PC-9 (cell line): ENCODE measurements around the gene ARHGAP32. TPM values are rescaled to one million over a fixed set of nuclear protein-coding genes. Genes with fewer than 3 reads are reported as not detected.

ENCODE experiments used
- BruUV-seq: library from RNA; stranded (reverse); fragments of 400-500 nt; replicated peaks from 2 replicates; lab custom pipeline; 2021; lab: Mats Ljungman, UMichigan
- CTCF ChIA-PET: fragments of 300-600 bp; sonication (Branson Sonifier 250); formaldehyde crosslinking; loops from one replicate; lab custom pipeline; 2022; ENCODE audit warnings: antibody characterized with exemption; lab: Charles Lee
- POLR2A ChIA-PET: fragments of 300-600 bp; sonication (Branson Sonifier 250); formaldehyde crosslinking; loops from one replicate; lab custom pipeline; 2022; ENCODE audit warnings: antibody characterized with exemption; ENCODE audit not compliant: unreplicated experiment; lab: Charles Lee
- DNase-seq, 2 experiments: peaks; one replicate each; pipeline versions ENCODE4 v3.0.0 to v3.0.0-alpha.2; 2015 to 2022; ENCODE audit warnings: mixed read lengths in 1 of 2
- H2AFZ ChIP-seq: fragments of 200-600 bp; sonication (generic); 2 replicates; pipeline ENCODE4 v1.8.1; 2017; ENCODE audit warnings: antibody characterized with exemption
- H3F3A ChIP-seq: fragments of 200-600 bp; sonication (generic); 2 replicates; pipeline ENCODE4 v1.8.1; 2017; ENCODE audit warnings: antibody characterized with exemption, mild to moderate bottlenecking, low read depth; ENCODE audit not compliant: insufficient read depth
- H3K27ac ChIP-seq: fragments of 200-600 bp; sonication (generic); 2 replicates; pipeline ENCODE4 v1.6.1; 2016; ENCODE audit warnings: mixed run types
- H3K27me3 ChIP-seq: fragments of 200-600 bp; sonication (generic); 2 replicates; pipeline ENCODE4 v1.6.1; 2016; ENCODE audit warnings: low read depth, mixed run types; ENCODE audit not compliant: insufficient read depth
- H3K36me3 ChIP-seq: fragments of 200-600 bp; sonication (generic); 2 replicates; pipeline ENCODE4 v1.6.1; 2016; ENCODE audit warnings: low read depth, mixed run types
- H3K4me1 ChIP-seq: fragments of 200-600 bp; sonication (generic); replicated peaks from 2 replicates; pipeline ENCODE4 v1.6.1; 2016; ENCODE audit warnings: mixed run types; ENCODE audit not compliant: insufficient read depth
- H3K4me2 ChIP-seq: fragments of 200-600 bp; sonication (generic); 2 replicates; pipeline ENCODE4 v1.6.1; 2017; ENCODE audit warnings: mixed run types
- H3K4me3 ChIP-seq: fragments of 200-600 bp; sonication (generic); 2 replicates; pipeline ENCODE4 v1.6.1; 2016; ENCODE audit warnings: mixed run types
- H3K79me2 ChIP-seq: fragments of 200-600 bp; sonication (generic); 2 replicates; pipeline ENCODE4 v1.6.1; 2017; ENCODE audit warnings: low read depth, mixed run types
- H3K9me2 ChIP-seq: fragments of 200-600 bp; sonication (generic); 2 replicates; pipeline ENCODE4 v1.8.1; 2017; ENCODE audit warnings: mild to moderate bottlenecking; ENCODE audit not compliant: insufficient read depth
- H3K9me3 ChIP-seq: fragments of 200-600 bp; sonication (generic); 2 replicates; pipeline ENCODE4 v1.8.1; 2016; ENCODE audit warnings: low read depth; ENCODE audit not compliant: insufficient read depth
- H4K20me1 ChIP-seq: fragments of 200-600 bp; sonication (generic); 2 replicates; pipeline ENCODE4 v1.8.1; 2017; ENCODE audit not compliant: insufficient read depth
- EZH2 ChIP-seq: fragments of 200-600 bp; sonication (generic); IDR thresholded peaks from 2 replicates; pipeline ENCODE4 v1.8.0; 2017; ENCODE audit warnings: antibody characterized with exemption, low read depth
- intact Hi-C: fragments of 100-400 bp; cut with micrococcal nuclease; formaldehyde crosslinking; loops from one replicate; pipeline ENCODE4 v1.10.0; 2022; ENCODE audit not compliant: unreplicated experiment
- total RNA-seq: library from RNA; stranded (reverse); gene quantifications from 2 replicates; pipeline ENCODE4 v1.2.3, GENCODE V29; 2021
- TF ChIP-seq, protein P1 (sequence below): fragments of 200-600 bp; sonication (generic); conservative IDR thresholded peaks from 2 replicates; pipeline ENCODE4 v1.6.1; 2017; ENCODE audit warnings: mixed run types, antibody characterized with exemption, mild to moderate bottlenecking, moderate library complexity

Gene ARHGAP32
- total RNA-seq, 1 experiment from 2014 or later: 35.1 TPM

DNA sequence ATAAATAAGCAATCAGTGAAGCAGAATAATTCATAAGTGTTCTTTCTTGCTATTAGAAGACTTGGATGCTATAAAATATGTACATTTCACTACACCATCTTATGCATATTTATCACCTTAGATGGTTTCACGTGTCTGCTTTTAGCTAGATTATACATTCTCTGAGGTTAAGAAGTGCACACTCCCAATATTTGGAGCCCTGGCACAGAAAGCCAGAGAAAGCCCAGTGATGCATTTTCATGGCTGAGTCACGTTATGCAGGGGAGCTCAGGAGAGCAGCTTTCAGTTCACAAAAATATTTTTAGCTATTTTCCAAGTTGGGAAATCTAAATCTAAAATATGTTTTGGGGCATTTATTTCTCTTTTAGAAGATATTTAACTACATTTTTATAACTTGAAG lies 244.4 kb downstream of the ARHGAP32 start:
- Histone ChIP-seq H4K20me1 (no peaks in the 10 kb centered on the region), H3K9me2 (no peaks in the 10 kb centered on the region), H3K4me2 (no peak overlapping the region), H3K27me3 (peaks cover 4% of the 10 kb centered on the region; the same call in 1 of the 2 replicates), H3F3A (no peaks in the 10 kb centered on the region), H3K79me2 (no peaks in the 10 kb centered on the region), H2AFZ (no peak overlapping the region), H3K9me3 (no peaks in the 10 kb centered on the region), H3K27ac (no peak overlapping the region), H3K4me1 (no peaks in the 10 kb centered on the region), H3K4me3 (no peak overlapping the region), H3K36me3 (no peaks in the 10 kb centered on the region)
- intact Hi-C loops: no loop called here
- ChIA-PET POLR2A (no interaction called here), CTCF (no interaction called here)
- no peak for DNase-seq
- no TSS peak for BruUV-seq
- TF ChIP-seq, protein P1, sequence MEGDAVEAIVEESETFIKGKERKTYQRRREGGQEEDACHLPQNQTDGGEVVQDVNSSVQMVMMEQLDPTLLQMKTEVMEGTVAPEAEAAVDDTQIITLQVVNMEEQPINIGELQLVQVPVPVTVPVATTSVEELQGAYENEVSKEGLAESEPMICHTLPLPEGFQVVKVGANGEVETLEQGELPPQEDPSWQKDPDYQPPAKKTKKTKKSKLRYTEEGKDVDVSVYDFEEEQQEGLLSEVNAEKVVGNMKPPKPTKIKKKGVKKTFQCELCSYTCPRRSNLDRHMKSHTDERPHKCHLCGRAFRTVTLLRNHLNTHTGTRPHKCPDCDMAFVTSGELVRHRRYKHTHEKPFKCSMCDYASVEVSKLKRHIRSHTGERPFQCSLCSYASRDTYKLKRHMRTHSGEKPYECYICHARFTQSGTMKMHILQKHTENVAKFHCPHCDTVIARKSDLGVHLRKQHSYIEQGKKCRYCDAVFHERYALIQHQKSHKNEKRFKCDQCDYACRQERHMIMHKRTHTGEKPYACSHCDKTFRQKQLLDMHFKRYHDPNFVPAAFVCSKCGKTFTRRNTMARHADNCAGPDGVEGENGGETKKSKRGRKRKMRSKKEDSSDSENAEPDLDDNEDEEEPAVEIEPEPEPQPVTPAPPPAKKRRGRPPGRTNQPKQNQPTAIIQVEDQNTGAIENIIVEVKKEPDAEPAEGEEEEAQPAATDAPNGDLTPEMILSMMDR: no peak
- no peak for TF ChIP-seq EZH2

DNA sequence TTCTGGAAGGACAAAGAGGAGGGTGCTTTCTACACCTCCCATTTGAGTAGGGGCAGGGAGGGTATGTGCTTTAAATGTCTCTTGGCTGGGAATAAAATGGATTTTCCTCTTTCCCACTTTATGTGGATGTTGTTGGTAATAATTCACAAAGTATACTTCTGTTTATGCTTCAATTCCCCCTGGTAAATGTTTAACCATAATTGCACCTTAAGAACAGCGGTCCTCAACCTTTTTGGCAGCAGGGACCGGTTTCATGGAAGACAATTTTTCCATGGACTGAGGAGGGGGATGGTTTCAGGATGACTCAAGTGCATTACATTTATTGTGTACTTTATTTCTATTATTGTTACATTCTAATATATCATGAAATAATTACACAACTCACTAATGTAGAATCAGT lies 245.5 kb downstream of the ARHGAP32 start:
- intact Hi-C loops: no loop called here
- Histone ChIP-seq H3K79me2 (no peaks in the 10 kb centered on the region), H2AFZ (no peak overlapping the region), H3K4me2 (no peak overlapping the region), H3K9me3 (no peaks in the 10 kb centered on the region), H3K4me3 (no peak overlapping the region), H3K4me1 (no peaks in the 10 kb centered on the region), H3K27me3 (peaks cover 9% of the 10 kb centered on the region), H4K20me1 (no peaks in the 10 kb centered on the region), H3F3A (no peaks in the 10 kb centered on the region), H3K27ac (no peak overlapping the region), H3K36me3 (no peaks in the 10 kb centered on the region), H3K9me2 (no peaks in the 10 kb centered on the region)
- no TSS peak for BruUV-seq
- no peak for DNase-seq
- ChIA-PET POLR2A (no interaction called here), CTCF (no interaction called here)
- TF ChIP-seq, protein P1: no peak
- no peak for TF ChIP-seq EZH2

DNA sequence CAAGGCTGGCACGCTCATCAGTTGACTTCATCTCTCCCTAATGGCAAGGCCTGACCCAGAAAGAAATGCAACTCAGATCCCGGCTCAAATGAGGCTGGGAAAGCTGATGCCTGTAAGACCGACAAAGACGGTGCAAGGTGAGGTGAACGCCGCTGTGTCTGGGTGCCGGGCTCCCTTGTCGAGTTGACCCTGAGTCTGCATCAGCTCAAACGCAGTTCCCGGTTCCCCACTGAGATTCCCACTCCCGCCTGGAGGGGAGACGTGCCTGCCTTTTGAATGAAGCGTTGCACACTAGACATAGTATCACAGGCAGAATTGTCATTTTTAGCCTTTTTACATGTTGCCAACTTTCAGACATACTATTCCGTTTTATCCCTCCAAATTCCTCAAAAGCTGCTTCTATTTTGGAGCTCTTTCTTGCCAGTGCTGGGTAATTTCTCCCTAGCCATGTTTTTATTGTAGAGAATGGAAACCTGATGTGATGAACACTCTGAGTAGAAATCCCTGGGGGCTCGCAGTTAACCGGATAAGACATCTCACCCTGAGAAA lies 248.6 kb downstream of the ARHGAP32 start:
- H3K4me3 ChIP-seq: no peak overlapping the region
- ChIA-PET POLR2A (no interaction called here), CTCF (no interaction called here)
- H3K27me3 ChIP-seq: peaks cover 34% of the 10 kb centered on the region
- BruUV-seq: no TSS peak
- H3K27ac ChIP-seq: no peak overlapping the region
- H3K9me3 ChIP-seq: no peaks in the 10 kb centered on the region
- no peaks in the 10 kb centered on the region for H3F3A ChIP-seq
- H2AFZ ChIP-seq: no peak overlapping the region
- H4K20me1 ChIP-seq: no peaks in the 10 kb centered on the region
- H3K9me2 ChIP-seq: no peaks in the 10 kb centered on the region
- H3K79me2 ChIP-seq: no peaks in the 10 kb centered on the region
- no peak overlapping the region for H3K4me2 ChIP-seq
- no peak for DNase-seq
- TF ChIP-seq, protein P1: no peak
- no peak for TF ChIP-seq EZH2
- H3K4me1 ChIP-seq: no peaks in the 10 kb centered on the region
- H3K36me3 ChIP-seq: no peaks in the 10 kb centered on the region
- intact Hi-C loops: no loop called here
